ENCODE data around the gene PRR11. TPM values are rescaled to one million over a fixed set of nuclear protein-coding genes. Genes with fewer than 3 reads are reported as not detected.

Gene PRR11
- total and polyA plus RNA-seq, 4 donors, result 0.63 to 4.2 (median 2.0) TPM

DNA sequence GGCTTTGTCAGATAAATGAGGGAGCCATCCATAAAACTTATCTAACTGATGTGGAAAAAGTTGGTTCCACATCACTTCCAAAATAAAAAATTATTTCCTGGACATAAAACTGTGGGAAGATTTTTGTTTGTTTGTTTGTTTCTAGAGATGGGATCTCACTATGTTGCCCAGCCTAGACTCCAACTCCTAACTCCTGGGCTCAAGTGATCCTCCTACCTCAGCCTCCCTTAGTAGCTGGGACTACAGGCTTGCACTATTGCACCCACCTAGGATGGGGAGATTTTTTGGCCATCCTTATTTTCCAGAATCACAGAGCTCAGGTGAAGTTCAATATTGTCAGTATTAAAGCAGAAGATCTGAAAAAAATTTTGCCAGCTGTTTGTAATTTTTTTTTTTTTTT lies 30.5 kb downstream of the PRR11 start:
- H3K4me1 ChIP-seq (ENCODE audit: control insufficient read depth in 5 of 5, insufficient read depth in 5 of 5, low read length in 5 of 5), result no peaks in the 10 kb centered on the region
- H3K4me3 ChIP-seq, result no peak overlapping the region
- TF ChIP-seq, protein P1, sequence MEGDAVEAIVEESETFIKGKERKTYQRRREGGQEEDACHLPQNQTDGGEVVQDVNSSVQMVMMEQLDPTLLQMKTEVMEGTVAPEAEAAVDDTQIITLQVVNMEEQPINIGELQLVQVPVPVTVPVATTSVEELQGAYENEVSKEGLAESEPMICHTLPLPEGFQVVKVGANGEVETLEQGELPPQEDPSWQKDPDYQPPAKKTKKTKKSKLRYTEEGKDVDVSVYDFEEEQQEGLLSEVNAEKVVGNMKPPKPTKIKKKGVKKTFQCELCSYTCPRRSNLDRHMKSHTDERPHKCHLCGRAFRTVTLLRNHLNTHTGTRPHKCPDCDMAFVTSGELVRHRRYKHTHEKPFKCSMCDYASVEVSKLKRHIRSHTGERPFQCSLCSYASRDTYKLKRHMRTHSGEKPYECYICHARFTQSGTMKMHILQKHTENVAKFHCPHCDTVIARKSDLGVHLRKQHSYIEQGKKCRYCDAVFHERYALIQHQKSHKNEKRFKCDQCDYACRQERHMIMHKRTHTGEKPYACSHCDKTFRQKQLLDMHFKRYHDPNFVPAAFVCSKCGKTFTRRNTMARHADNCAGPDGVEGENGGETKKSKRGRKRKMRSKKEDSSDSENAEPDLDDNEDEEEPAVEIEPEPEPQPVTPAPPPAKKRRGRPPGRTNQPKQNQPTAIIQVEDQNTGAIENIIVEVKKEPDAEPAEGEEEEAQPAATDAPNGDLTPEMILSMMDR (IDR thresholded peaks at IDR 0.05; ENCODE audit: control extremely low read depth, extremely low read depth), result no peak

GRCh38 chr17:59186850-59187249 lies 31.3 kb downstream of the PRR11 start:
- no peak overlapping the region for H3K9ac ChIP-seq (ENCODE audit: insufficient read depth in 1 of 2, low read length in 2 of 2)
- no peak overlapping the region for H3K4me3 ChIP-seq
- no peak for DNase-seq

More for the DNA sequence above, 30.5 kb downstream of the PRR11 start:
- DNase-seq (no peak), ATAC-seq (ENCODE audit: insufficient read depth, low FRiP score) (no peak)
- Histone ChIP-seq H3K27me3 (ENCODE audit: control insufficient read depth in 3 of 3, insufficient read depth in 3 of 3, low read length in 2 of 3) (no peaks in the 10 kb centered on the region), H3K9me3 (ENCODE audit: control insufficient read depth in 4 of 4, insufficient read depth in 3 of 4, low read length in 3 of 4) (no peaks in the 10 kb centered on the region), H3K9ac (ENCODE audit: insufficient read depth in 1 of 2, low read length in 2 of 2) (no peak overlapping the region), H3K36me3 (ENCODE audit: control insufficient read depth in 4 of 4, insufficient read depth in 4 of 4, low read length in 4 of 4) (peaks cover 0 to 9% (median 1%) of the 10 kb centered on the region in 4 donors), H3K27ac (ENCODE audit: low read depth in 1 of 2, low read length in 1 of 2) (no peak overlapping the region)

DNA sequence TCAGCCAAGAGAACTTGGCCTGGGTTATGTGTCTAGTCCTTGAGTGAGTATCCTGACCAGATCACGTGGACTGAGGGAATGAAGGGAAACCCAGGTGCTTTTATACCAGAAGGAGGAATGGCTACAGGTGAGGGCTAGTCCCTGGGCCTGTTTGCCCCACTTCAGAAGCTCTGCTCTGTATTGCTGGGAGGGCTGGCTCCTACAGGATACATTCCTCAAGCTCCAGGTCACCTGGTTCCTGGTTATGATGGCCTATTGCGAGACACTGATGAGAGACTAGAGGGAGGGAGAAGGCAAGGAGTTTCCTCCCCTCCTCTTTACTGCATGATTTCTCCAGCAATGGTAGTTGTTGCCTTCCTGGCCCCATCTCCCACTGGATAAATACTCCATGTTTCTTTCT lies 35.3 kb downstream of the PRR11 start:
- DNase-seq, result no peak
- Histone ChIP-seq H3K4me1 (ENCODE audit: control insufficient read depth in 5 of 5, insufficient read depth in 5 of 5, low read length in 5 of 5) (no peaks in the 10 kb centered on the region), H3K27me3 (ENCODE audit: control insufficient read depth in 3 of 3, insufficient read depth in 3 of 3, low read length in 2 of 3) (no peaks in the 10 kb centered on the region), H3K27ac (ENCODE audit: low read depth in 1 of 2, low read length in 1 of 2) (no peak overlapping the region), H3K36me3 (ENCODE audit: control insufficient read depth in 4 of 4, insufficient read depth in 4 of 4, low read length in 4 of 4) (peaks cover 0 to 15% (median 6%) of the 10 kb centered on the region in 4 donors), H3K9ac (ENCODE audit: insufficient read depth in 1 of 2, low read length in 2 of 2) (no peak overlapping the region), H3K4me3 (no peak overlapping the region), H3K9me3 (ENCODE audit: control insufficient read depth in 4 of 4, insufficient read depth in 3 of 4, low read length in 3 of 4) (no peaks in the 10 kb centered on the region)
- 91 to 92% methylated on average over 2 of the region's 2 CpGs for WGBS, 2 donors
- no peak for ATAC-seq (ENCODE audit: insufficient read depth, low FRiP score)
- TF ChIP-seq, protein P1 (IDR thresholded peaks at IDR 0.05; ENCODE audit: control extremely low read depth, extremely low read depth), result no peak

More at GRCh38 chr17:59186850-59187249, 31.3 kb downstream of the PRR11 start:
- no peaks in the 10 kb centered on the region for H3K4me1 ChIP-seq (ENCODE audit: control insufficient read depth in 5 of 5, insufficient read depth in 5 of 5, low read length in 5 of 5)
- ATAC-seq (ENCODE audit: insufficient read depth, low FRiP score), result no peak
- WGBS, 2 donors, result 95 to 99% methylated on average over 3 of the region's 3 CpGs
- TF ChIP-seq, protein P1 (IDR thresholded peaks at IDR 0.05; ENCODE audit: control extremely low read depth, extremely low read depth), result no peak
- H3K27me3 ChIP-seq (ENCODE audit: control insufficient read depth in 3 of 3, insufficient read depth in 3 of 3, low read length in 2 of 3), result no peaks in the 10 kb centered on the region
- H3K9me3 ChIP-seq (ENCODE audit: control insufficient read depth in 4 of 4, insufficient read depth in 3 of 4, low read length in 3 of 4), result no peaks in the 10 kb centered on the region
- H3K36me3 ChIP-seq (ENCODE audit: control insufficient read depth in 4 of 4, insufficient read depth in 4 of 4, low read length in 4 of 4), result peaks cover 0 to 9% (median 1%) of the 10 kb centered on the region in 4 donors
- H3K27ac ChIP-seq (ENCODE audit: low read depth in 1 of 2, low read length in 1 of 2), result no peak overlapping the region

- Histone ChIP-seq H3K4me3 (no peak overlapping the region), H3K36me3 (ENCODE audit: control insufficient read depth in 4 of 4, insufficient read depth in 4 of 4, low read length in 4 of 4) (peaks cover 0 to 12% (median 4%) of the 10 kb centered on the region in 4 donors), H3K27ac (ENCODE audit: low read depth in 1 of 2, low read length in 1 of 2) (no peak overlapping the region), H3K4me1 (ENCODE audit: control insufficient read depth in 5 of 5, insufficient read depth in 5 of 5, low read length in 5 of 5) (no peaks in the 10 kb centered on the region), H3K27me3 (ENCODE audit: control insufficient read depth in 3 of 3, insufficient read depth in 3 of 3, low read length in 2 of 3) (no peaks in the 10 kb centered on the region), H3K9me3 (ENCODE audit: control insufficient read depth in 4 of 4, insufficient read depth in 3 of 4, low read length in 3 of 4) (no peaks in the 10 kb centered on the region), H3K9ac (ENCODE audit: insufficient read depth in 1 of 2, low read length in 2 of 2) (no peak overlapping the region)
- TF ChIP-seq, protein P1 (IDR thresholded peaks at IDR 0.05; ENCODE audit: control extremely low read depth, extremely low read depth), result no peak
- ATAC-seq (ENCODE audit: insufficient read depth, low FRiP score) (no peak), DNase-seq (no peak)
- WGBS, 2 donors, result 90 to 94% methylated on average over 3 of the region's 3 CpGs
Observed at GRCh38 chr17:59193336-59193862, 37.9 kb downstream of the PRR11 start.

All from lung (tissue), 12 donors.